ENCODE measurements around the gene ABCG1.

ABCG1 gene

GRCh38 chr21:42183374-42184266, 35.3 kb upstream of the ABCG1 start:
- FAIRE-seq (peak; percentile 80), DNase-seq (ENCODE audit: insufficient read length) (no peak)

GRCh38 chr21:42186591-42186990, 32.3 kb upstream of the ABCG1 start:
- FAIRE-seq (no peak), DNase-seq (ENCODE audit: insufficient read length) (no peak)
- TF ChIP-seq POLR2A (IDR thresholded peaks at IDR 0.05; ENCODE audit: low read depth, low read length) (no peak), TAF1 (IDR thresholded peaks at IDR 0.05; ENCODE audit: borderline replicate concordance, low read depth, low read length) (no peak), POLR2AphosphoS5 (IDR thresholded peaks at IDR 0.05; ENCODE audit: low read depth, low read length) (no peak)

More at GRCh38 chr21:42183374-42184266, 35.3 kb upstream of the ABCG1 start:
- TF ChIP-seq TAF1 (IDR thresholded peaks at IDR 0.05; ENCODE audit: borderline replicate concordance, low read depth, low read length) (no peak), POLR2AphosphoS5 (IDR thresholded peaks at IDR 0.05; ENCODE audit: low read depth, low read length) (no peak), POLR2A (IDR thresholded peaks at IDR 0.05; ENCODE audit: low read depth, low read length) (no peak)

GRCh38 chr21:42187976-42188653, 30.8 kb upstream of the ABCG1 start:
- TF ChIP-seq TAF1 (IDR thresholded peaks at IDR 0.05; ENCODE audit: borderline replicate concordance, low read depth, low read length) (peak; percentile 55), POLR2A (IDR thresholded peaks at IDR 0.05; ENCODE audit: low read depth, low read length) (peak; percentile 78), POLR2AphosphoS5 (IDR thresholded peaks at IDR 0.05; ENCODE audit: low read depth, low read length) (0 out of 2 replicates have a peak, but pooled peaks have one; percentile 55)
- peak; percentile 53 for DNase-seq (ENCODE audit: insufficient read length)
- FAIRE-seq: peak; percentile 94

GRCh38 chr21:42188663-42189062, 30.3 kb upstream of the ABCG1 start:
- DNase-seq (ENCODE audit: insufficient read length): no peak
- TF ChIP-seq POLR2AphosphoS5 (IDR thresholded peaks at IDR 0.05; ENCODE audit: low read depth, low read length): no peak
- TF ChIP-seq POLR2A (IDR thresholded peaks at IDR 0.05; ENCODE audit: low read depth, low read length): no peak
- no peak for TF ChIP-seq TAF1 (IDR thresholded peaks at IDR 0.05; ENCODE audit: borderline replicate concordance, low read depth, low read length)
- no peak for FAIRE-seq

GRCh38 chr21:42189431-42189830, 29.5 kb upstream of the ABCG1 start:
- no peak for TF ChIP-seq POLR2A (IDR thresholded peaks at IDR 0.05; ENCODE audit: low read depth, low read length)
- TF ChIP-seq TAF1 (IDR thresholded peaks at IDR 0.05; ENCODE audit: borderline replicate concordance, low read depth, low read length): no peak
- DNase-seq (ENCODE audit: insufficient read length) (no peak), FAIRE-seq (no peak)

GRCh38 chr21:42189860-42190485, 29.0 kb upstream of the ABCG1 start:
- no peak for TF ChIP-seq POLR2AphosphoS5 (IDR thresholded peaks at IDR 0.05; ENCODE audit: low read depth, low read length)
- TF ChIP-seq TAF1 (IDR thresholded peaks at IDR 0.05; ENCODE audit: borderline replicate concordance, low read depth, low read length): no peak
- no peak for TF ChIP-seq POLR2A (IDR thresholded peaks at IDR 0.05; ENCODE audit: low read depth, low read length)
- FAIRE-seq: no peak
- no peak for DNase-seq (ENCODE audit: insufficient read length)

GRCh38 chr21:42190486-42190863, 28.5 kb upstream of the ABCG1 start:
- no peak for TF ChIP-seq TAF1 (IDR thresholded peaks at IDR 0.05; ENCODE audit: borderline replicate concordance, low read depth, low read length)
- TF ChIP-seq POLR2A (IDR thresholded peaks at IDR 0.05; ENCODE audit: low read depth, low read length): no peak
- no peak for TF ChIP-seq POLR2AphosphoS5 (IDR thresholded peaks at IDR 0.05; ENCODE audit: low read depth, low read length)

GRCh38 chr21:42191064-42191463, 27.9 kb upstream of the ABCG1 start:
- no peak for TF ChIP-seq POLR2AphosphoS5 (IDR thresholded peaks at IDR 0.05; ENCODE audit: low read depth, low read length)
- TF ChIP-seq POLR2A (IDR thresholded peaks at IDR 0.05; ENCODE audit: low read depth, low read length): no peak
- no peak for TF ChIP-seq TAF1 (IDR thresholded peaks at IDR 0.05; ENCODE audit: borderline replicate concordance, low read depth, low read length)
- DNase-seq (ENCODE audit: insufficient read length) (no peak), FAIRE-seq (no peak)

More at GRCh38 chr21:42190486-42190863, 28.5 kb upstream of the ABCG1 start:
- DNase-seq (ENCODE audit: insufficient read length) (no peak), FAIRE-seq (no peak)

GRCh38 chr21:42191696-42192595, 27.0 kb upstream of the ABCG1 start:
- DNase-seq (ENCODE audit: insufficient read length) (no peak), FAIRE-seq (no peak)
- TF ChIP-seq TAF1 (IDR thresholded peaks at IDR 0.05; ENCODE audit: borderline replicate concordance, low read depth, low read length) (no peak), POLR2AphosphoS5 (IDR thresholded peaks at IDR 0.05; ENCODE audit: low read depth, low read length) (no peak), POLR2A (IDR thresholded peaks at IDR 0.05; ENCODE audit: low read depth, low read length) (no peak)

GRCh38 chr21:42193131-42193671, 25.7 kb upstream of the ABCG1 start:
- no peak for FAIRE-seq
- TF ChIP-seq POLR2AphosphoS5 (IDR thresholded peaks at IDR 0.05; ENCODE audit: low read depth, low read length) (no peak), TAF1 (IDR thresholded peaks at IDR 0.05; ENCODE audit: borderline replicate concordance, low read depth, low read length) (no peak), POLR2A (IDR thresholded peaks at IDR 0.05; ENCODE audit: low read depth, low read length) (no peak)
- DNase-seq (ENCODE audit: insufficient read length): no peak
